ENCODE measurements around the gene ARHGAP33.

ARHGAP33 gene

GRCh38 chr19:35746531-35746930, 28.8 kb upstream of the ARHGAP33 start:
- Histone ChIP-seq H3K9me3 (ENCODE audit: insufficient read depth, low read depth, low read length) (no peaks in the 10 kb centered on the region), H3K79me2 (ENCODE audit: insufficient read depth, low read length) (peaks cover 22% of the 10 kb centered on the region), H3K9ac (ENCODE audit: low read depth, low read length, poor library complexity, severe bottlenecking) (peak overlapping the region; percentile 86), H3K4me1 (ENCODE audit: insufficient read depth, low read length, poor library complexity, severe bottlenecking) (peaks cover 30% of the 10 kb centered on the region), H2AFZ (ENCODE audit: low read length) (no peak overlapping the region), H3K4me2 (ENCODE audit: low read depth, low read length, poor library complexity, severe bottlenecking) (peak overlapping the region; percentile 93), H3K4me3 (ENCODE audit: low read length, poor library complexity, severe bottlenecking) (peak overlapping the region; percentile 85), H4K20me1 (ENCODE audit: insufficient read depth, low read length, poor library complexity, severe bottlenecking) (no peaks in the 10 kb centered on the region), H3K9me2 (replicated peaks; ENCODE audit: low read depth, low read length) (no peaks in the 10 kb centered on the region), H3K27me3 (ENCODE audit: insufficient read depth, low read length, poor library complexity, severe bottlenecking) (no peaks in the 10 kb centered on the region), H3K36me3 (ENCODE audit: insufficient read depth, low read length) (no peaks in the 10 kb centered on the region), H3F3A (ENCODE audit: low read depth) (no peaks in the 10 kb centered on the region)
- no peak for TF ChIP-seq CTCF (conservative IDR thresholded peaks at IDR 0.05; ENCODE audit: low read length)

GRCh38 chr19:35748106-35749020, 27.0 kb upstream of the ARHGAP33 start, which contains the start of gene LIN37:
TSS of gene LIN37 (plus strand) at chr19:35748576. CDS start at chr19:35748725, 149 bp downstream.
- Histone ChIP-seq H3K79me2 (ENCODE audit: insufficient read depth, low read length) (peaks cover 22% of the 10 kb centered on the region), H3K4me3 (ENCODE audit: low read length, poor library complexity, severe bottlenecking) (peak within 1 kb of the TSS; percentile 83), H2AFZ (ENCODE audit: low read length) (peak within 1 kb of the TSS; percentile 89), H3K36me3 (ENCODE audit: insufficient read depth, low read length) (no peaks in the 10 kb centered on the region), H3K9me2 (replicated peaks; ENCODE audit: low read depth, low read length) (no peaks in the 10 kb centered on the region), H3K27me3 (ENCODE audit: insufficient read depth, low read length, poor library complexity, severe bottlenecking) (no peaks in the 10 kb centered on the region), H3K9me3 (ENCODE audit: insufficient read depth, low read depth, low read length) (no peaks in the 10 kb centered on the region), H4K20me1 (ENCODE audit: insufficient read depth, low read length, poor library complexity, severe bottlenecking) (no peaks in the 10 kb centered on the region), H3F3A (ENCODE audit: low read depth) (no peaks in the 10 kb centered on the region), H3K9ac (ENCODE audit: low read depth, low read length, poor library complexity, severe bottlenecking) (peak within 1 kb of the TSS; percentile 77), H3K4me1 (ENCODE audit: insufficient read depth, low read length, poor library complexity, severe bottlenecking) (peaks cover 23% of the 10 kb centered on the region), H3K4me2 (ENCODE audit: low read depth, low read length, poor library complexity, severe bottlenecking) (peak within 1 kb of the TSS; percentile 78)
- TF ChIP-seq CTCF (conservative IDR thresholded peaks at IDR 0.05; ENCODE audit: low read length) (no peak), EZH2phosphoT487 (IDR thresholded peaks at IDR 0.05; ENCODE audit: borderline replicate concordance) (no peak)

- Histone ChIP-seq H3K9ac (ENCODE audit: low read depth, low read length, poor library complexity, severe bottlenecking) (no peak overlapping the region), H4K20me1 (ENCODE audit: insufficient read depth, low read length, poor library complexity, severe bottlenecking) (no peaks in the 10 kb centered on the region), H3K36me3 (ENCODE audit: insufficient read depth, low read length) (no peaks in the 10 kb centered on the region; the same call in 1 of the 2 replicates), H3K4me3 (ENCODE audit: low read length, poor library complexity, severe bottlenecking) (peak overlapping the region; percentile 16), H3K4me2 (ENCODE audit: low read depth, low read length, poor library complexity, severe bottlenecking) (peak overlapping the region; percentile 78), H3K9me3 (ENCODE audit: insufficient read depth, low read depth, low read length) (no peaks in the 10 kb centered on the region), H3K27me3 (ENCODE audit: insufficient read depth, low read length, poor library complexity, severe bottlenecking) (no peaks in the 10 kb centered on the region), H3K79me2 (ENCODE audit: insufficient read depth, low read length) (peaks cover 22% of the 10 kb centered on the region), H3K9me2 (replicated peaks; ENCODE audit: low read depth, low read length) (no peaks in the 10 kb centered on the region), H3F3A (ENCODE audit: low read depth) (no peaks in the 10 kb centered on the region), H2AFZ (ENCODE audit: low read length) (no peak overlapping the region), H3K4me1 (ENCODE audit: insufficient read depth, low read length, poor library complexity, severe bottlenecking) (peaks cover 23% of the 10 kb centered on the region)
- TF ChIP-seq CTCF (conservative IDR thresholded peaks at IDR 0.05; ENCODE audit: low read length) (no peak), EZH2phosphoT487 (IDR thresholded peaks at IDR 0.05; ENCODE audit: borderline replicate concordance) (no peak)
These were observed 25.2 kb upstream of the ARHGAP33 start for GRCh38 chr19:35750167-35750566.

All from Loucy (cell line).